GM19043 (cell line): ENCODE results near the gene FILIP1L.
A peak's percentile ranks its signal among the peaks of the same experiment; 100 is the strongest.

Experiments used
- ATAC-seq: cut with Tn5 transposase; IDR thresholded peaks from one replicate; pipeline ENCODE4 v1.9.1; 2021; ENCODE audit warnings: low read depth; ENCODE audit not compliant: unreplicated experiment

The FILIP1L gene

DNA sequence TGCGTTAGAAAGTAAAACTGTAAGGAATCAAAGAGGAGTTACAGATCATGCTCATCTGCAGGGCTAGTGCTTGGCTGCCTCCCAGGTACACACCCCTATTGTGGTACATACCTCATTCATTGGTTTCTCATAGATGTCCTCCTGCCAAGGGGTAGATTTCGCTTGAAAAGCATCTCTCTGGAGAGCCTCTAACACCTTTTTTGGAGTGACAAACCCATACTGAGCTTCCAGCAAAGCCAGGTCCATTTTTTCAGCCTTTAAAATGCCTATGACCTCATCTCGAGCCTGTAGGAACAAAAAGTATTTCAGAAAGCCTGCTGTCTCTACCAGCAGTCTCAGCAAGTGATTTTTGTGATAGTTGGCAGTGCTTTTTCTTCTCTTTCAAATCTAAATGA lies 184.6 kb downstream of the FILIP1L start:
- ATAC-seq: no peak

DNA sequence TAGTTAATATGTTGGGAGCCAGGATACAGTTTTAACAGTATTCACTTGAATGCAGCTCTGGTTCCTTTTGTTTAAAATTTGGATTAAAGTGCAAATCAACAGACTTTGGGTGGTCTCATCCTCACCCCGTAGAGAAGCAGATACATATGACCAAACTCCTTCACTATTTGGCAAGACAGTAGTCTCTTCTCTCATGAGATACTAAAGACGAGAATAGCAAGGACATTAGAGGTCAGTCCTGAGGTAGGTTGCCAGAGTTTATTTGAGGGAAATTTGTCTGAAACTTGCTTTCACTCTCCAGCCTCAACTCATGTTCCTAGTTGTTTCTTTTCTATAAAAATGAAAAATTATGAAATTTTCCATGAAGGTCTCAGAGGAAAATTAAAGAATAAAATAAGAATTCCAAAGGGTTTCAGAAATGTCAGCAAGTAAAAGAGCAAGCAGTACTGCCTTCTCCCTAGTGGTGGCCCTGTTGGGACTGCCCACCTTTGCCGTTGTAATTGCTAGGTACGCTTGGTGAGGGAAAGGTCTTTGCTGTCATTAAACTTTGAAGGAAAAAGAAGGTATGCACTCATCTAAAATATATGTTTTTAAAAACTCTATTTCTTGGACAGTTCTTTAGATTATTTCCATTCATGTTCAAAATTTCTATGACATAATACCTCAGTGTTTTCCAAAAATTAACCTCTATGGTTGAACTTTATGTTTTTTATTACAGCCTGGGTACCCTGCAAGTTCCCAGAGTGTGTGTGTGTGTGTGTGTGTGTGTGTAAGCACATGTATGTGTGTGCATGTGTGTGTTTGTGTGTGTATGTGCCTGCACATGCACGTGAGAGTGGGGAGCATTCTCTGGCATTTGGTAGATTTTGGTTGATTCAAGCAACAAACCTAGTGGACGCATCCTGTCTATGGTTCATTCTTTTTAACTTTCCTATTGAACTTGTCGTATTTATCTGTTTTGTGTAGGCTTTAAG lies 185.2 kb downstream of the FILIP1L start:
- no peak for ATAC-seq

DNA sequence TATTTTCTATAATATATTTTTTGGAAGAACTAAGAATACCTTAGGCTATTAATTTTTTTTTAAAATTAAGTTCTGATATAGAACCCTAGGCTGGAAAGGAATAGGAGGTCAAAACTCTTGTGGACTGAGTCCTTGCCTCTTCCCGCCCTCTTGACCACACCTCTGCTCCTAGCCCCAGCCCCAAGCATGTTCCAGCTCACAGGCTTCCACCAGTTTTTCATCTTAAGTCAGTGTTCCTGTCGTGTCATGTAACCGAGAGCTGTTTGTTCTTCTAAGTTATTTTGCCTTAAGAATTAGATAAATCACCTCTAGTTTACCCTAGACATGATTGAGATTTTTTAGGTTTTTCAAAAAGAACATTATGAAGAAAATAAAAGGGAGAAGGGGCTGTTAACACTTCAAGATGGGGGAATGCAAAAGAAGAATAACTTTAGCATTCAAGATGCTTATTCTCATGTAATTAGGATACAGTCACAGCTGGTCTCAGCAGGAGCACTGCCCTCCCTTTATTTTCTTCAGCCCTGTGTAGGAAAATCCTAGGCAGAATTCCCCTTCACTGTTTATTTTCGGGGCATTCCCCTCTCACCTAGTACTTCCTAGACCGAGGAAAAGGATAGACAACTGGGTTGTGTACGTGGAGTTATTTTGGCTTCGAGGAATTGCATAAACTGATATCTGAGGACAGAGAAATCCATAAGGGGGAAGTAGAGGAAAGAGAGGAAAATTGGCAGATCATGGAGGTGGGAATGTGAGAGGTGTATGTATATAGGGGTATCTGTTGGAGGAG lies 186.4 kb downstream of the FILIP1L start:
- ATAC-seq: no peak

DNA sequence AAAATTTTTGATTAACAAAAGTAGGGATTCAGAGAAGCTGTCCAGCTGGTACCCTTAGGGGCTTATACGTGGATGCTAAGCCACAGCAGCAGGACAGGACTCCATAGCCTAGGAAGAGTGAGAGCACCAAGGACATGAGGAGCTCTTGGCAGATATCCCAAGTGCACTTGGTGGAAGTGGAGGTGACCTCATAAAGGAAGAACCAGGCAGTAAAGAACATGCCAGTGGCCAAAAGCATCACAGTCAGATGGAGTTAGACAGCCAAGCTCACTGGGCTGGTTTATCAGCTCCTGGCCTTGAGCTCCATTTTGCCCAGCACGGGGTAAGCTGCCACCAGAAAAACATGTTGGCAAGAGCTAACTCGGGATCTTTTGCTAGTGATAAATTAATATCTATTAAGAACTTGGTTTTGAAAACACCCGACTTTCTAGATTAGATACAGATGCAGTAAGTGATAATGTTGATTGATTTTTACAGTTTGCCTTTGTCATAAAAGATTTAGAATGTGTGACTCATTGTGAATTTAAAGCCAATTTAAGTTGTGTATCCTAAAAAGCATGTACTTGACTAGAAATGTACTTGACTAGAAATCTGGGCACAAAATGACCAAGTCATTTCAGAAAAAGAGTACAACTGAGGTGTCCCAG lies 188.6 kb downstream of the FILIP1L start:
- no peak for ATAC-seq

DNA sequence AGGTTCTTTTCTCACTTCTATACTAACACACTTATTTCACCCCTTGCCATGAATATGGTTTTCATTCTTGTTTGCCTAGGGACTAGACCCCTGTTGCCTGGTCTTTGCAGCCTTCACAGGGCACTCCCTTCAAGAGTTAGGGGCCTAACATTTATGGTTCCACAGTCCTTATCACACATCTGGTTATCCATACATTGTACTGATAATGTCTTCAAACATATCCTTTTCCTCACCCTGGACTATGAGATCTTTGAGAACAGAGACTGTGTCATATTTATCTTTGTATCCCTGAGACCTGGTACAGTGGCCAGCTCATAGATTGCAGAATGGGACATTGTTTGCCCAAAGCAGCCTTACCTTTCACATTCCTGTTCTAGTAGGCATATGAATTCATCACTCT lies 190.4 kb downstream of the FILIP1L start:
- no peak for ATAC-seq

DNA sequence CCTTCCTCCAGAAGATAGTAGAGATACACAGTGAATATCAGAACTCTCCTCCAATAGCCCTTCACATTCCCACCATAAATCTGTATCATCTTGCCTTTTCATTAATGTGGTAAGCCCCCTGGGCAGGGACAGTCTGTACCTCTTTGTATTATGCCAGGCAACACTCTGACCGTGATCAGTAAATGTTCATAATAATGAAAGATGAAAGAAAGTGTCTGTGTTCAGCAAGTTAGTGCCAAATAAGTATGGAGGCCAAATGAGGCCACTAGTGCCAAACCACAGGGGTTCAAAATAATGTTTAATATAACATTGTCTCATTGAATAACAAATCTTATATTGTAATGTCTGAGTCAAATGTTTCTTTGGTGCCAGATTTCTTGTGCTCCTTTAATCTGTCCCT lies 192.3 kb downstream of the FILIP1L start:
- ATAC-seq: no peak

DNA sequence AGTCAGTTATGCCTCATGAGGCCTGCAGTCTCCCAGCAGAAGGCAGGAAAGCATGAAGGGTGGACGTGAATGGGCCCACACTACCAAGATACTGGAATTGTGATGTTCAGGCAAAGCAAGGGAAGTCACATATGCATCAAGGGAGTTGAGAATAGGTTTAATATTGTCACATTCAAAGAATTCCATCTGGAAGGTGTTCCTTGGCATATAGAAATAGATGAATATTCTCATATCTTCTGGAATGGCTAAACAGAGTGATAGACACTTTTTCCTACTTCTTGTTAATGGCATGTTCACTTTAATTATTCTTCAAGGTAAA lies 193.0 kb downstream of the FILIP1L start:
- ATAC-seq: no peak

DNA sequence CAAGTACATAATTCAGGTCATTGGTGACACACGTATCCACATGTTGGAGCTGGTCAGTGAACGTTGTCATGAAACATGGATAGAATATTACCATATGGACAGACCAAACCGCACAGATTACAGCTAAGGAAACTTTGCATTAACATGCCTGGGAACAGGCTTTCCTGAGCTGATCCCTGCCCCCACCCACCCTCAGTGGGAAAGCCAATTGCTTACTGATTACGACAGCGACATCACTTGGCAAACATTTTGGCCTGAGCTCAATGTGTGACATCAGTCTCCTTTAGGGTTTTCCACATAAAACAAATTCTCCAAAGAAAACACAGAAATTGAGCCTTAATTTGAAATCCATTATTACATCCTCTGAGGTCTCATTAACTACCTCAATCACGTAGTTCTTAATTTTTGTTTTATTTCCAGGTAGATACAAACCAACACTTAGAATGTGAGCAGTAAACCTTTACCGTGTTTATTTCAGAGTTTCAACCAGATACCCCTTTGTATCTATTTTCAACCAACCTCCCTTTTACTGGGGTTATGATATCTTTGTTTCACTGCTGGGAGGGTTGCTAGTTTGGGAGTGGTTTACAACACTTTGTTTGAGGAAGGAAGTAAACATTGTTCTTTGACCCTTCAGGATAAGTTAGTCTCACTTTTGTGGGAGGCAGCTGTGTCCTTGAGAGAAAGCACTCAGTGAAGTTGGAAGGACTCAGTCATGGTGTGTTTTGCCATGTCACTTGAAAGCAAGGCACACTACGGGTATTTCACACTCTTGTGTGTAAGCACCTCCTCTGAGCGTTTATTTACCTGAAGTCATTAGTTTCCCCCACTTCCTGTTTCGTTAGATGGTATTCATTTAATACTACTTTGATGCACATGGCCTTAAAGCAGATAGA lies 193.6 kb downstream of the FILIP1L start:
- ATAC-seq: no peak

DNA sequence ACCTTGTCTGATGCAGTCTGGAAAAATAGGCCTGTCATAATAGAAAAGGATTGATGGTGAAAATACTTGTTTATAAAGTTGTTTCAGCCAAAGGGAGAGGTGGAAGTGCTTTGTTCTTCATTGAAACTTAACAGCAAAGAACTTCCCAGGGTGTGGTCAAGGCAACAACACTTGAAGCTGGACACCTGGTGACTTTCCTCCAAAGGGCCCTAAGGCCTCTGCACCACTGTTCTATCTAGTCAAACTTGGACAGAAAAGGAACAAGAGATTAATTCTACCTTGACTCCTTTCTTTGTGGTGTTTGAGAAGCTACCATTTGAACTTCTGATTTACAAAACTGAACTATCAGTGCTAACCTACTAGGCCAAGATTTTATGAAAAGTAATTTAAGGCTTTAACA lies 194.6 kb downstream of the FILIP1L start:
- ATAC-seq: no peak

DNA sequence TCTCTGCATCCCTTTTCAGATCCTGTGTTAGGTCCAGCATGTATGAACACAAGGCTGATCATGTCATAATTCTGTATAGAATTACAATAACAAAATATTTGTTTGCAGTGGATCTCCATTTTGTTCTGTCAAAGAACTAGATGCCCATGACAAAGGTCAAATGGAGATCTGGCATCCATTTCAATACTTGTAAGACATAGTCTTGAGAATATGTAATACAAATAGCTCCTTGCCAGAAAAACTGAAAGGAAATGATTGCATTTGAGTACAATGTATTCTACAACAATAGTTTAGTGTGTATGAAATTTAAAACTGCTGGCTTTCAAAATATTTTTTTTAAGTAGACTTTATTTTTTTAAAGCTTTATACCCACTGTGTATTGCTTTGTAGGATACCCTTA lies 195.6 kb downstream of the FILIP1L start:
- ATAC-seq: no peak

DNA sequence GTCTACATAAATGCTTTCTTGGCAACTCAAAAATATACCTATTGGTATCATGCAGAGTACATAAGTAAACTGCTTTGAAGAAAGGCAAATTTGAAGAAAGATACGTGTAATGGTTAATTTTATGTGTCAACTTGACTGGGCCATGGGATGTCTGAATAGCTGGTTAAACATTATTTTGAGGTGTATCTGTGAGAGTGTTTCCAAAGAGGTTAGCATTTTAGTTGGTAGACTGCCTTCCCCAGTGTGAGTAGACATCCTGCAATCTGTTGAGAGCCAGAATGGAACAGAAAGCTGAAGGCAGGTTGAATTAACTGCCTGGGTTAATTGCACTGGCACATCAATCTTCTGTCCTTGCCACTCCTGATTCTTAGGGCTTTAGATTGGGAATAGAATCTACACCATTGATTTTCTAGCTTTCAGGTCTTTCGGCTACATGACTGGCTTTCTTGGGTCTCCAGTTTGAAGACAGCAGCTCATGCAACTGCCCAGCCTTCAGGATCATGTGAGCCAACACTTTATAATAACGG lies 198.3 kb downstream of the FILIP1L start:
- no peak for ATAC-seq

DNA sequence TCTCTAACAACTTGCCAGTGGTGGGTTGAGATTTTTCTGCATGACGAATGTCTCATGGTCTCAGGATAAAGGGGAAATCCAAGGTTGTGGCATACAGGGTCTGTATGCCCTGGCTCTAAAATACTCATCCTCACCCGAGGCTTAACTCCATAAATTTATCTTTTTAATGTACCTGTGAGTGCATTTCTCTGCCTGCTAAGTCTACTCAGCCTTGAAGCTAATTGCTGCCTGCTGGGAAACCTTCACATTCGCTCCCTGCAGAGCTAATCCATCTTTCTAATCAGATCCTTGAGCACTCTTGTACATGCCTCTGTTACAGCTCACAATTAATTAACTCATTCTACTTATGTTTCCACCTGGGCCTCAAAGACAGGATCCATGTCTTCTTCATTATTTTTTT lies 202.9 kb downstream of the FILIP1L start:
- ATAC-seq: no peak

DNA sequence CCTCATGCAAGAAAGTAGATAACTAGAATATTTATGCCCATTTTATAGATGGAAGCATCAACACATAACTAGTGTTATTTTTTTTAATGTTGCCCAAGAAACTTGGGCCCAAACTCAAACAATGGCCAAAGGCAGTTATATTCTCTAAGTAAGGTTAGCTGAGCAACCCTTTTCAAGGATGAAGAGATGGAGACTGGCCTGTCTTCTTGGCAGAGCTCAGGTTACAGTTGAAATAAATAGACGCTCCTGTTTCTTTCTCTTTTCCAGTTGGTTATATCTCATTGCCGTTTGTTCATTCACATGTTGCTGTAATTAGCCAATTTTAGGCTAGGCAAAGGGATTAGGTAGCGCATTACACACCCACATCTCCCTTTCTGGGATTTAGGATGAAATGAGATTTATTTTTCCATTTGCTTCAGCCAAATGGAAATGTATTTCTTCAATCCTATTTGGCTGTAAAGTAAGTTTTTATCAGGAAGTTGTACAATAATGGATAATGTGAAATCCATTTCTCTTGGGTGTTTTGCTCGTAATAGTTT lies 203.5 kb downstream of the FILIP1L start:
- ATAC-seq: no peak

DNA sequence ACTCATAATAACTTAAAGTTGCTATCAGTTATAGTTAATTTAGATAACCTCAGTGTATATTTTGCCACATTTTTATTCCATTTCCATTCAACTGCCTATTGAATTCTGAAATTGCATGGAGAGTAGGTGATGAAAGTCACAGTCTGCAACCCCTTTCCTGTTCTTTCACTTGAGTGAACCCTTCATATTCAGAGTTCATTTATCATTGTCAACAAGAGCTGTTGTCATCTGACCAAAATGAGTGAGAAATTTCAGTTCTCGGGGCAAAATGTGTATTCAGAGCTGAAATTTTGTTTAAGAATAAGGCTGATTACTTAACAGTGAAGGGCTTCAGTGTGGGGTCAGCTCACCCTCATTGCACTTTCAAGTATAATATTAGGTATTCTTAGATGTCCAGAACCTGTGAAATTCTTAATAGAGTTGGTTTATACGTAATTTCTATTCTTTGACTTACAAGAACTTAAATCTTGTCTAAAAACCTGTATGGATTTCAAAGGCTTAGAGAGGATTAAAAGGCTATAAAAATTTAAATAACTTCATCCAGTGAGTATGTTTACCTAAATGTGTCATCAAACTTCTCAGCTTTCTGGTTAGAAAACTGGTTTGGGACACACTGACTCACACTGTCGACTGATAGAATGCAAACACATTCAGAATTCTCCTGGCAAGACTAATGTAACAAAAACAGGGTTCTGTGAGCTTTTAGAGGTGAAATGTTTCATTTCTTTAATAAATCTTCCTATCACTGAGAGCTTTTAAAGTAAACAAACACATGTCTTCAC lies 204.4 kb downstream of the FILIP1L start:
- peak; percentile 57 for ATAC-seq

DNA sequence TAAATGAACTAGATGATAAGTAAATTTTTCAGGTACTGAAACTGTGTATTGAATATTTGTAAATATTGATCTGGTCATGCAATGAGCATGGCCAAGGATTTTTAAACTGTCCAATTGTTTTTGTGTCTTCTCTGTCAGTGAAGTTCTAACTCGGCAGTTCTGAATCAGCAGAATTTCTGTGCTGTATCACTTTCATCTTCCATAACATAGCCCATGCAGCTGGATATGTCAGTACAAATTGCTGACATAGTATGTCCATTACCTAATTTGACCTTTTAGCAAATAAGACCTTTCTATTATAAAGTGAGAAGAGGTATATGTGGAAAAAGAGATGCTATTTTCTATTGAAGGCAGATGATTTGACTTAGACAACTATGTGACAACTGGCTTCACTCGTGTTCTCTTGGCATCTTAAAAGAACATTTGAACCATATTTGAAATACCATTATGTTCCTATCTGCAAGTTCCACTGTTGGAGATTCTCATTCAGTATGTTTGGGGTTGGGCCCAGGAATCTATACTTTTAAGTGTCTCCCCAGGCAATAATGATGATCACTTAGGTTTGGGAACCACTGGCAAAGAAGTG lies 206.2 kb downstream of the FILIP1L start:
- ATAC-seq: no peak

DNA sequence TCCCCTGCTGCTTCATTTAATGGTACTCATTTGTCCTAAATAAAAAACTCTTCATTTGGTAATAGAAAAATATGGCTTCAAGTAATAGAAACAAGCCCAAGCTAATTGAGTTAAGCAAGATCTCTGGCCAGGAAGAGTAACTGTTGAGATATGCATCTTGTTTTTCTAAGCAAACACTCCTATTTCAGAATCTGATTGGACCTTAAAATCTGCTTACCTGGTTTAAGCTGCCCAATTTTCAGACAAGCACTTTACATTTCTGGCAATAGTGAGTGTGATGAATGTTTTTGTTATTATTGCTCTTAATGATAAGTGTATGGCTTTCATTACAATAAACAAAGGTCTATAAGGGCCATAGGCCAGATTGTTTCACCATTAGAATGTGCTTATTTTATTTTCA lies 210.4 kb downstream of the FILIP1L start:
- no peak for ATAC-seq

DNA sequence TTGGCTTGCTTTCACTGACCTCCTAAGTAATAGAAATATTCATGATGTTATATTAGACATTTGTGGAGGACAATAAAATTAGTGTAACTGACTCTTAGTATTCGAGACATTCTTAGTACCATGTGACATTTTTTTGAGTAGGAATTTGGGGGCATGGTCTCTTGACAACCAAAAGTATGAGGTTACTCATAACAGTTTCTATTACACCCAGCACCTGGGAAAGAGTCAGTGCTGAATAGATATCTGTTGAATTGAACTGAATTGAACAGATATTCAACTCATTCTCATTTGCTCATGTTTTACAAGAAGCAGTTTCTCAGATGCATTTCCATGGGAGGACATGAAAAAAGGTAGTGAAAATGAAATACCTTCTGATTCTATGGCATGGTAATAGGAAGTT lies 212.2 kb downstream of the FILIP1L start:
- no peak for ATAC-seq

DNA sequence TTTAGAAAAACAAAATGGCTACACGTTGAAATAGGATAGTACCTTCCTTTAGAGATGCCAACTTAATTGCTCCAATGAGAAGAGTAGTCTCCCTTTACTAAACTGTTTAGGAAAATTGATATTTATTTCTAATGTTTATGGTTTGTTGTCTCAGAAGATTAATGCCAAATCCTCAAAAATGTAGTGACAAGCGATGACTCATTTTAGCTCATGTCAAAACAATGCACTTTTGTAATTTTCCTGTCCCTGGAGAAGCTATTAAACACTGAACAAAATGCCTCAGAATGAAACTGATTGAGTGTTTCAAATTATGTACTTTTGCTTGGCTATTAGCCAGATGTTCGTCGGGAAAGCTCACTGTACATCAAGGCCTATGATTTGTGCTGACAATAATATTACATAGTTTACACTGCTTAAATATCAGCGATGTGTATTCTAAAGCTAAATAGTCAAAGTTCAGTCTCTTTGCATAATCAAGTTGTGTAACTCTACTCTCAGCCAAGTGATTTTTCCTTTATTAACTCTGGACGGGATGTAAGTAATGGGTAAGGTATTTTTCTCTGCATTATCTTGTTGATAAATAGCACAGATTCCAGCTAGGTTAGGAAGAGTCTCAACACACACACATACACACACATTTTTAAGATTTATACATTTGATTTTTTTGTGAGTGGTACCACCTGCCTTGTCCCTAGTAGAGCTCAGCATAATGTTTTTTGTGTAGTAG lies 212.9 kb downstream of the FILIP1L start:
- ATAC-seq: no peak
